Stomach (tissue), 4 donors: Measurements from ENCODE around the gene GOLIM4.

Source experiments
- EP300 ChIP-seq: sonication (generic); formaldehyde crosslinking; IDR thresholded peaks from one replicate; pipeline ENCODE4 v1.6.1; 2017; ENCODE audit warnings: antibody characterized with exemption
- TF ChIP-seq, protein P1 (sequence below), 7 experiments: fragments of 450-650 bp in 4 of 7; fragments of 200-600 bp in 3 of 7; sonication (generic) in 3 of 7; IDR thresholded peaks; one replicate each; pipeline ENCODE4 v1.5.1; 2016 to 2019; ENCODE audit warnings: antibody characterized with exemption in 7 of 7, control low read depth in 2 of 7, mild to moderate bottlenecking in 1 of 7

DNA sequence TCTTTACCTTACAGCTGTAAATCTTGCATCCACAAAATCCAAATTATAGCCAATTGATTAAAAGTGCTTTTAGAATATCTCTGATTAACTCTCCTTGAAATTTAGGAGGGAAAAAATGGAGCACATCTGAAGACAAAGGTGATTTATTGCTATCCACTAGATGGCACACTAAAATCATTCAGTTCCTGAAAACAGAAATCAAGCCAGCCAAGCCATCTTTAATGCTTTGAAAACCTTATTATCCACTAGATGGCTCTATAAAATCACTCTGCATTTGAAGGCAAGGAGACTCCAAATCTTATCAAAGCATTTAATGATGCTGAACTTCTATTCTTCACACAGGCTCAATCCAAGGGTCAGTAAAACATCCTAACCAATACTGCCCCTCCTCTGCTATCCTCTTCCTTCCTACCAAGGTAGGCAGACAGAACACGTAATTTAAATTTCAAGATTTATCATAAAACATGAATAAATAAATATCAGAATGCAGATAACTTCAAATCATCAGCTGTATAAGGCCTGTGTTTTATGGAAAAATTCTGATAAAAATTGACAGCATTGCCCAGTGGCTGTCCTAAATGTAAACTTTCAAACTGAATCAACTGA lies 48.4 kb downstream of the GOLIM4 start:
- TF ChIP-seq EP300, result no peak
- TF ChIP-seq, protein P1, sequence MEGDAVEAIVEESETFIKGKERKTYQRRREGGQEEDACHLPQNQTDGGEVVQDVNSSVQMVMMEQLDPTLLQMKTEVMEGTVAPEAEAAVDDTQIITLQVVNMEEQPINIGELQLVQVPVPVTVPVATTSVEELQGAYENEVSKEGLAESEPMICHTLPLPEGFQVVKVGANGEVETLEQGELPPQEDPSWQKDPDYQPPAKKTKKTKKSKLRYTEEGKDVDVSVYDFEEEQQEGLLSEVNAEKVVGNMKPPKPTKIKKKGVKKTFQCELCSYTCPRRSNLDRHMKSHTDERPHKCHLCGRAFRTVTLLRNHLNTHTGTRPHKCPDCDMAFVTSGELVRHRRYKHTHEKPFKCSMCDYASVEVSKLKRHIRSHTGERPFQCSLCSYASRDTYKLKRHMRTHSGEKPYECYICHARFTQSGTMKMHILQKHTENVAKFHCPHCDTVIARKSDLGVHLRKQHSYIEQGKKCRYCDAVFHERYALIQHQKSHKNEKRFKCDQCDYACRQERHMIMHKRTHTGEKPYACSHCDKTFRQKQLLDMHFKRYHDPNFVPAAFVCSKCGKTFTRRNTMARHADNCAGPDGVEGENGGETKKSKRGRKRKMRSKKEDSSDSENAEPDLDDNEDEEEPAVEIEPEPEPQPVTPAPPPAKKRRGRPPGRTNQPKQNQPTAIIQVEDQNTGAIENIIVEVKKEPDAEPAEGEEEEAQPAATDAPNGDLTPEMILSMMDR (IDR thresholded peaks at IDR 0.05), result peak in 5 of 7 experiments; percentile 53 to 98 (median 80)
